WTC11 (cell line): ENCODE data around the gene MEGF8. TPM values are rescaled to one million over a fixed set of nuclear protein-coding genes. Genes with fewer than 3 reads are reported as not detected.

Experiments used
- ATAC-seq: fragments of 200-7000 bp; cut with Tn5 transposase; 2 replicates; pipeline ENCODE4 v1.10.0; 2021; ENCODE audit warnings: mild to moderate bottlenecking, moderate library complexity
- CTCF ChIA-PET: fragments of 300-600 bp; sonication (Branson Sonifier 250); formaldehyde crosslinking; loops from one replicate; lab custom pipeline; 2021; ENCODE audit warnings: antibody characterized with exemption; lab: Charles Lee
- POLR2A ChIA-PET: fragments of 350-600 bp; sonication (Branson Sonifier 250); formaldehyde crosslinking; loops from one replicate; lab custom pipeline; 2021; ENCODE audit warnings: antibody characterized with exemption; lab: Charles Lee
- DNase-seq: peaks from one replicate; pipeline ENCODE4 v3.0.0; 2021; ENCODE audit warnings: low spot score
- H3K27ac Mint-ChIP-seq: 2 replicates; pipeline ENCODE4 v1.8.0; 2021; ENCODE audit warnings: mixed read lengths
- H3K27me3 Mint-ChIP-seq: 2 replicates; pipeline ENCODE4 v1.8.0; 2021; ENCODE audit warnings: low read depth, mild to moderate bottlenecking, moderate library complexity, mixed read lengths
- H3K36me3 Mint-ChIP-seq: 2 replicates; pipeline ENCODE4 v1.8.0; 2021; ENCODE audit warnings: mixed read lengths
- H3K4me1 Mint-ChIP-seq: 2 replicates; pipeline ENCODE4 v1.8.0; 2022; ENCODE audit warnings: mixed read lengths
- H3K4me3 Mint-ChIP-seq: 2 replicates; pipeline ENCODE4 v1.8.0; 2021; ENCODE audit warnings: mild to moderate bottlenecking, moderate library complexity, mixed read lengths
- H3K9me3 Mint-ChIP-seq: 2 replicates; pipeline ENCODE4 v1.8.0; 2021; ENCODE audit warnings: mixed read lengths
- CBFB ChIP-seq: sonication (generic); formaldehyde crosslinking; IDR thresholded peaks from 2 replicates; pipeline ENCODE4 v1.8.1; 2022; ENCODE audit warnings: mild to moderate bottlenecking, low read depth, missing genetic modification reagents
- GABPB1 ChIP-seq: sonication (generic); formaldehyde crosslinking; IDR thresholded peaks from 2 replicates; pipeline ENCODE4 v1.8.1; 2023; ENCODE audit warnings: mild to moderate bottlenecking, missing genetic modification reagents
- HMGA2 ChIP-seq: fragments of 250-450 bp; sonication (Bioruptor Pico); IDR thresholded peaks from 2 replicates; pipeline ENCODE4 v1.4.0; 2021; ENCODE audit warnings: mild to moderate bottlenecking, moderate library complexity
- KAT7 ChIP-seq: sonication (generic); formaldehyde crosslinking; IDR thresholded peaks from 2 replicates; pipeline ENCODE4 v1.8.1; 2023; ENCODE audit warnings: missing genetic modification reagents, mild to moderate bottlenecking, borderline replicate concordance
- NFYB ChIP-seq: sonication (generic); formaldehyde crosslinking; conservative IDR thresholded peaks from 2 replicates; pipeline ENCODE4 v1.8.0; 2022; ENCODE audit warnings: low read depth, missing genetic modification reagents
- NR1H2 ChIP-seq: sonication (generic); formaldehyde crosslinking; IDR thresholded peaks from 2 replicates; pipeline ENCODE4 v1.9.0; 2021; ENCODE audit warnings: mild to moderate bottlenecking, moderate library complexity, missing genetic modification reagents
- TP53 ChIP-seq: sonication (generic); formaldehyde crosslinking; IDR thresholded peaks from 2 replicates; pipeline ENCODE4 v1.8.1; 2023; ENCODE audit warnings: mild to moderate bottlenecking, missing genetic modification reagents
- ZNF219 ChIP-seq: sonication (generic); formaldehyde crosslinking; IDR thresholded peaks from 2 replicates; pipeline ENCODE4 v1.8.0; 2023; ENCODE audit warnings: missing genetic modification reagents, mild to moderate bottlenecking, borderline replicate concordance
- ZNF232 ChIP-seq: sonication (generic); formaldehyde crosslinking; IDR thresholded peaks from 2 replicates; pipeline ENCODE4 v1.8.0; 2022; ENCODE audit warnings: mild to moderate bottlenecking, missing genetic modification reagents
- ZNF416 ChIP-seq: fragments of 250-450 bp; sonication (Bioruptor Pico); IDR thresholded peaks from 2 replicates; pipeline ENCODE4 v1.9.0; 2021; ENCODE audit warnings: mild to moderate bottlenecking, inconsistent platforms
- ZNF671 ChIP-seq: fragments of 250-450 bp; sonication (Bioruptor Pico); IDR thresholded peaks from 2 replicates; pipeline ENCODE4 v1.8.0; 2021; ENCODE audit warnings: mild to moderate bottlenecking
- total RNA-seq: library from RNA; stranded (reverse); gene quantifications from 3 replicates; pipeline ENCODE4 v1.2.3, GENCODE V29; 2021
- TF ChIP-seq, protein P1 (sequence below): sonication (generic); formaldehyde crosslinking; IDR thresholded peaks from 2 replicates; pipeline ENCODE4 v1.8.1; 2023; ENCODE audit warnings: mild to moderate bottlenecking, missing genetic modification reagents
- TF ChIP-seq, protein P2 (sequence below): sonication (generic); formaldehyde crosslinking; IDR thresholded peaks from 2 replicates; pipeline ENCODE4 v1.8.1; 2022; ENCODE audit warnings: missing genetic modification reagents, borderline replicate concordance
- TF ChIP-seq, protein P3 (sequence below): sonication (generic); formaldehyde crosslinking; IDR thresholded peaks from 2 replicates; pipeline ENCODE4 v1.8.0; 2023; ENCODE audit warnings: mild to moderate bottlenecking, missing genetic modification reagents
- TF ChIP-seq, protein P4 (sequence below): sonication (generic); formaldehyde crosslinking; IDR thresholded peaks from 2 replicates; pipeline ENCODE4 v1.8.1; 2023; ENCODE audit warnings: mild to moderate bottlenecking, missing genetic modification reagents, moderate library complexity
- TF ChIP-seq, protein P5 (sequence below): sonication (generic); formaldehyde crosslinking; IDR thresholded peaks from 2 replicates; pipeline ENCODE4 v1.8.1; 2022; ENCODE audit warnings: low read depth, missing genetic modification reagents, borderline replicate concordance
- TF ChIP-seq, protein P6 (sequence below): fragments of 250-450 bp; sonication (Bioruptor Pico); IDR thresholded peaks from 2 replicates; pipeline ENCODE4 v2.1.2; 2022; ENCODE audit warnings: mild to moderate bottlenecking, moderate library complexity
- TF ChIP-seq, protein P7 (sequence below): sonication (generic); formaldehyde crosslinking; IDR thresholded peaks from 2 replicates; pipeline ENCODE4 v1.8.0; 2023; ENCODE audit warnings: missing genetic modification reagents
- TF ChIP-seq, protein P8 (sequence below): sonication (generic); formaldehyde crosslinking; IDR thresholded peaks from 2 replicates; pipeline ENCODE4 v1.8.1; 2022; ENCODE audit warnings: mild to moderate bottlenecking, missing genetic modification reagents, moderate library complexity, borderline replicate concordance
- TF ChIP-seq, protein P9 (sequence below): sonication (generic); formaldehyde crosslinking; IDR thresholded peaks from 2 replicates; pipeline ENCODE4 v1.8.0; 2022; ENCODE audit warnings: mild to moderate bottlenecking, missing genetic modification reagents
- TF ChIP-seq, protein P10 (sequence below): sonication (generic); formaldehyde crosslinking; IDR thresholded peaks from 2 replicates; pipeline ENCODE4 v1.8.1; 2022; ENCODE audit warnings: mild to moderate bottlenecking, moderate library complexity, missing genetic modification reagents

Gene MEGF8
- total RNA-seq, 1 experiment from 2014 or later = 42.1 TPM

DNA sequence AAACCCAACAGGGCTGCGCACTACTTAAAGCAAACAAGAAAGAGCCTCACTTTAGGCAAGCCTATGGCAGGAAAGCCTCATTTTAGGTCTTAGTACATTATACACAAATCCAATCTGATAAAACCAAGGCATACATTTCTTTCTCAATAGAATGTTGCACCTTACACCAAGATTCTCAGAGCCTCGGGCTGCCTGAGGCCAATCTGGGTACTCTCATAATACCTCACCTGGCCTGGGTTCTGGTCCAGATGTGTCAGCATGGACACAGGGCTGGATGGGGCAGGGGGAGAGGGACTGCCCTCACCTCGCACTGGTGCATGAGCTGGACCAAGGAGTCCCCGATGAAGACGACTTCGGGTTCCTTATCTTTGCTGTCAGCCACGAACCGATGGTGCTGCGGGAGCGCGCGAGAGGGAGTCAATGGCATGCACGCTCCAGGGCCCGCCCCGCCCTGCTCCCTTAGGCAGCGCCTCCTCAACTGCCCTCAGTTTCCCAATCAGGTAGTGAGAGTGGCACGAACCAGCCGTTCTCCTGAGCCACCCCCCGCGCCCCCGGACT is 23.7 kb upstream of the MEGF8 start, which contains the start of gene PRR19:
Gene PRR19 (plus strand): TSS at position 487 of the 558 bp plus-strand sequence. CDS start 7,453 bp downstream, outside the sequence.
- no peaks in the 10 kb centered on the region; the same call in none of the 2 replicates for H3K27me3 Mint-ChIP-seq
- TF ChIP-seq, protein P1, sequence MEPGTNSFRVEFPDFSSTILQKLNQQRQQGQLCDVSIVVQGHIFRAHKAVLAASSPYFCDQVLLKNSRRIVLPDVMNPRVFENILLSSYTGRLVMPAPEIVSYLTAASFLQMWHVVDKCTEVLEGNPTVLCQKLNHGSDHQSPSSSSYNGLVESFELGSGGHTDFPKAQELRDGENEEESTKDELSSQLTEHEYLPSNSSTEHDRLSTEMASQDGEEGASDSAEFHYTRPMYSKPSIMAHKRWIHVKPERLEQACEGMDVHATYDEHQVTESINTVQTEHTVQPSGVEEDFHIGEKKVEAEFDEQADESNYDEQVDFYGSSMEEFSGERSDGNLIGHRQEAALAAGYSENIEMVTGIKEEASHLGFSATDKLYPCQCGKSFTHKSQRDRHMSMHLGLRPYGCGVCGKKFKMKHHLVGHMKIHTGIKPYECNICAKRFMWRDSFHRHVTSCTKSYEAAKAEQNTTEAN (CRISPR knock-in tag) = no peak
- TF ChIP-seq GABPB1 (CRISPR knock-in tag) = no peak
- no peak for TF ChIP-seq NFYB
- TF ChIP-seq TP53 (CRISPR knock-in tag) = 0 out of 2 replicates have a peak, but pooled peaks have one; percentile 68
- TF ChIP-seq, protein P2, sequence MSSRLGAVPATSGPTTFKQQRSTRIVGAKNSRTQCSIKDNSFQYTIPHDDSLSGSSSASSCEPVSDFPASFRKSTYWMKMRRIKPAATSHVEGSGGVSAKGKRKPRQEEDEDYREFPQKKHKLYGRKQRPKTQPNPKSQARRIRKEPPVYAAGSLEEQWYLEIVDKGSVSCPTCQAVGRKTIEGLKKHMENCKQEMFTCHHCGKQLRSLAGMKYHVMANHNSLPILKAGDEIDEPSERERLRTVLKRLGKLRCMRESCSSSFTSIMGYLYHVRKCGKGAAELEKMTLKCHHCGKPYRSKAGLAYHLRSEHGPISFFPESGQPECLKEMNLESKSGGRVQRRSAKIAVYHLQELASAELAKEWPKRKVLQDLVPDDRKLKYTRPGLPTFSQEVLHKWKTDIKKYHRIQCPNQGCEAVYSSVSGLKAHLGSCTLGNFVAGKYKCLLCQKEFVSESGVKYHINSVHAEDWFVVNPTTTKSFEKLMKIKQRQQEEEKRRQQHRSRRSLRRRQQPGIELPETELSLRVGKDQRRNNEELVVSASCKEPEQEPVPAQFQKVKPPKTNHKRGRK (CRISPR knock-in tag) = no peak
- TF ChIP-seq, protein P3, sequence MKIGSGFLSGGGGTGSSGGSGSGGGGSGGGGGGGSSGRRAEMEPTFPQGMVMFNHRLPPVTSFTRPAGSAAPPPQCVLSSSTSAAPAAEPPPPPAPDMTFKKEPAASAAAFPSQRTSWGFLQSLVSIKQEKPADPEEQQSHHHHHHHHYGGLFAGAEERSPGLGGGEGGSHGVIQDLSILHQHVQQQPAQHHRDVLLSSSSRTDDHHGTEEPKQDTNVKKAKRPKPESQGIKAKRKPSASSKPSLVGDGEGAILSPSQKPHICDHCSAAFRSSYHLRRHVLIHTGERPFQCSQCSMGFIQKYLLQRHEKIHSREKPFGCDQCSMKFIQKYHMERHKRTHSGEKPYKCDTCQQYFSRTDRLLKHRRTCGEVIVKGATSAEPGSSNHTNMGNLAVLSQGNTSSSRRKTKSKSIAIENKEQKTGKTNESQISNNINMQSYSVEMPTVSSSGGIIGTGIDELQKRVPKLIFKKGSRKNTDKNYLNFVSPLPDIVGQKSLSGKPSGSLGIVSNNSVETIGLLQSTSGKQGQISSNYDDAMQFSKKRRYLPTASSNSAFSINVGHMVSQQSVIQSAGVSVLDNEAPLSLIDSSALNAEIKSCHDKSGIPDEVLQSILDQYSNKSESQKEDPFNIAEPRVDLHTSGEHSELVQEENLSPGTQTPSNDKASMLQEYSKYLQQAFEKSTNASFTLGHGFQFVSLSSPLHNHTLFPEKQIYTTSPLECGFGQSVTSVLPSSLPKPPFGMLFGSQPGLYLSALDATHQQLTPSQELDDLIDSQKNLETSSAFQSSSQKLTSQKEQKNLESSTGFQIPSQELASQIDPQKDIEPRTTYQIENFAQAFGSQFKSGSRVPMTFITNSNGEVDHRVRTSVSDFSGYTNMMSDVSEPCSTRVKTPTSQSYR (CRISPR knock-in tag) = no peak
- no peak for TF ChIP-seq NR1H2
- TF ChIP-seq, all 79 proteins: peak for 1
- peaks cover 23% of the 10 kb centered on the region for H3K4me1 Mint-ChIP-seq
- H3K4me3 Mint-ChIP-seq = peak within 1 kb of the TSS; percentile 88
- DNase-seq (no peak), ATAC-seq (peak; percentile 44)
- ChIA-PET POLR2A (interaction anchor here (0.5 to 1.2 kb wide), 3 partner anchors 12 to 54 kb away, joined by 3 to 7 read pairs (median 3); partner anchors contain the start of gene TMEM145), CTCF (interaction anchor here (0.6 to 1.7 kb wide), 7 partner anchors 9 to 414 kb away, joined by 3 to 9 read pairs (median 4); partner anchors contain the start of gene TMEM145)
- peak within 1 kb of the TSS; percentile 56; the same call in 1 of the 2 replicates for H3K27ac Mint-ChIP-seq
- H3K9me3 Mint-ChIP-seq = no peaks in the 10 kb centered on the region
- H3K36me3 Mint-ChIP-seq = peaks cover 14% of the 10 kb centered on the region

DNA sequence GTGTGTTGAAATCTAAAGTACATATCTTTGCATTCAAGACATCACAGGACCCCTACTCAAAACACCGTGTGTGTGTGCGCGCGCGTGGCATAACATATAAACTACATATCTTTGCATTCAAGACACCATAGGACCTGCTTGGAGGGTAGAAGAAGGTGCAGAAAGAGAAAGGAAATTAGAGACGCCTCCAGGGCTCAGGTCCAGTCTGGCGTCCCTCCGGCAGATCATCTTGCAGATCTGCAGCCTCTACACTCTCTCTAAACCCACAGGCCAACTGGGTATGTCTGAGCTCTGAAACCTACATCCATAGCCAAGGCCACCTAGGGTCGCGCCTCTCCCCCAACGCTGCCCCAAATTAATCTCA is 22.4 kb upstream of the MEGF8 start:
- no peak for DNase-seq
- H3K4me3 Mint-ChIP-seq = peak overlapping the region; percentile 88
- no peak for TF ChIP-seq ZNF416 (CRISPR knock-in tag)
- TF ChIP-seq ZNF232 (CRISPR knock-in tag) = no peak
- no peak for TF ChIP-seq HMGA2
- TF ChIP-seq, protein P4, sequence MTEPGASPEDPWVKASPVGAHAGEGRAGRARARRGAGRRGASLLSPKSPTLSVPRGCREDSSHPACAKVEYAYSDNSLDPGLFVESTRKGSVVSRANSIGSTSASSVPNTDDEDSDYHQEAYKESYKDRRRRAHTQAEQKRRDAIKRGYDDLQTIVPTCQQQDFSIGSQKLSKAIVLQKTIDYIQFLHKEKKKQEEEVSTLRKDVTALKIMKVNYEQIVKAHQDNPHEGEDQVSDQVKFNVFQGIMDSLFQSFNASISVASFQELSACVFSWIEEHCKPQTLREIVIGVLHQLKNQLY (CRISPR knock-in tag) = no peak
- no peak for TF ChIP-seq ZNF219 (CRISPR knock-in tag)
- TF ChIP-seq, protein P5, sequence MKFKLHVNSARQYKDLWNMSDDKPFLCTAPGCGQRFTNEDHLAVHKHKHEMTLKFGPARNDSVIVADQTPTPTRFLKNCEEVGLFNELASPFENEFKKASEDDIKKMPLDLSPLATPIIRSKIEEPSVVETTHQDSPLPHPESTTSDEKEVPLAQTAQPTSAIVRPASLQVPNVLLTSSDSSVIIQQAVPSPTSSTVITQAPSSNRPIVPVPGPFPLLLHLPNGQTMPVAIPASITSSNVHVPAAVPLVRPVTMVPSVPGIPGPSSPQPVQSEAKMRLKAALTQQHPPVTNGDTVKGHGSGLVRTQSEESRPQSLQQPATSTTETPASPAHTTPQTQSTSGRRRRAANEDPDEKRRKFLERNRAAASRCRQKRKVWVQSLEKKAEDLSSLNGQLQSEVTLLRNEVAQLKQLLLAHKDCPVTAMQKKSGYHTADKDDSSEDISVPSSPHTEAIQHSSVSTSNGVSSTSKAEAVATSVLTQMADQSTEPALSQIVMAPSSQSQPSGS = no peak
- TF ChIP-seq KAT7 (CRISPR knock-in tag) = no peak
- TF ChIP-seq CBFB = no peak
- no peak for TF ChIP-seq ZNF671 (CRISPR knock-in tag)
- TF ChIP-seq, protein P6, sequence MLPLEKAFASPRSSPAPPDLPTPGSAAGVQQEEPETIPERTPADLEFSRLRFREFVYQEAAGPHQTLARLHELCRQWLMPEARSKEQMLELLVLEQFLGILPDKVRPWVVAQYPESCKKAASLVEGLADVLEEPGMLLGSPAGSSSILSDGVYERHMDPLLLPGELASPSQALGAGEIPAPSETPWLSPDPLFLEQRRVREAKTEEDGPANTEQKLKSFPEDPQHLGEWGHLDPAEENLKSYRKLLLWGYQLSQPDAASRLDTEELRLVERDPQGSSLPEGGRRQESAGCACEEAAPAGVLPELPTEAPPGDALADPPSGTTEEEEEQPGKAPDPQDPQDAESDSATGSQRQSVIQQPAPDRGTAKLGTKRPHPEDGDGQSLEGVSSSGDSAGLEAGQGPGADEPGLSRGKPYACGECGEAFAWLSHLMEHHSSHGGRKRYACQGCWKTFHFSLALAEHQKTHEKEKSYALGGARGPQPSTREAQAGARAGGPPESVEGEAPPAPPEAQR (CRISPR knock-in tag) = no peak
- TF ChIP-seq, protein P7, sequence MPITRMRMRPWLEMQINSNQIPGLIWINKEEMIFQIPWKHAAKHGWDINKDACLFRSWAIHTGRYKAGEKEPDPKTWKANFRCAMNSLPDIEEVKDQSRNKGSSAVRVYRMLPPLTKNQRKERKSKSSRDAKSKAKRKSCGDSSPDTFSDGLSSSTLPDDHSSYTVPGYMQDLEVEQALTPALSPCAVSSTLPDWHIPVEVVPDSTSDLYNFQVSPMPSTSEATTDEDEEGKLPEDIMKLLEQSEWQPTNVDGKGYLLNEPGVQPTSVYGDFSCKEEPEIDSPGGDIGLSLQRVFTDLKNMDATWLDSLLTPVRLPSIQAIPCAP = no peak
- TF ChIP-seq, protein P8, sequence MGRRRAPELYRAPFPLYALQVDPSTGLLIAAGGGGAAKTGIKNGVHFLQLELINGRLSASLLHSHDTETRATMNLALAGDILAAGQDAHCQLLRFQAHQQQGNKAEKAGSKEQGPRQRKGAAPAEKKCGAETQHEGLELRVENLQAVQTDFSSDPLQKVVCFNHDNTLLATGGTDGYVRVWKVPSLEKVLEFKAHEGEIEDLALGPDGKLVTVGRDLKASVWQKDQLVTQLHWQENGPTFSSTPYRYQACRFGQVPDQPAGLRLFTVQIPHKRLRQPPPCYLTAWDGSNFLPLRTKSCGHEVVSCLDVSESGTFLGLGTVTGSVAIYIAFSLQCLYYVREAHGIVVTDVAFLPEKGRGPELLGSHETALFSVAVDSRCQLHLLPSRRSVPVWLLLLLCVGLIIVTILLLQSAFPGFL = no peak
- TF ChIP-seq, protein P9, sequence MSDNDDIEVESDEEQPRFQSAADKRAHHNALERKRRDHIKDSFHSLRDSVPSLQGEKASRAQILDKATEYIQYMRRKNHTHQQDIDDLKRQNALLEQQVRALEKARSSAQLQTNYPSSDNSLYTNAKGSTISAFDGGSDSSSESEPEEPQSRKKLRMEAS (CRISPR knock-in tag) = no peak
- TF ChIP-seq, protein P10, sequence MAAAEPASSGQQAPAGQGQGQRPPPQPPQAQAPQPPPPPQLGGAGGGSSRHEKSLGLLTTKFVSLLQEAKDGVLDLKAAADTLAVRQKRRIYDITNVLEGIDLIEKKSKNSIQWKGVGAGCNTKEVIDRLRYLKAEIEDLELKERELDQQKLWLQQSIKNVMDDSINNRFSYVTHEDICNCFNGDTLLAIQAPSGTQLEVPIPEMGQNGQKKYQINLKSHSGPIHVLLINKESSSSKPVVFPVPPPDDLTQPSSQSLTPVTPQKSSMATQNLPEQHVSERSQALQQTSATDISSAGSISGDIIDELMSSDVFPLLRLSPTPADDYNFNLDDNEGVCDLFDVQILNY (CRISPR knock-in tag) = no peak
- TF ChIP-seq, all 79 proteins: peak for 0
- Mint-ChIP-seq H3K27ac (peak overlapping the region; percentile 39; the same call in 1 of the 2 replicates), H3K36me3 (peaks cover 9% of the 10 kb centered on the region), H3K4me1 (peaks cover 27% of the 10 kb centered on the region), H3K27me3 (no peaks in the 10 kb centered on the region; the same call in none of the 2 replicates), H3K9me3 (no peaks in the 10 kb centered on the region)
- ChIA-PET CTCF (interaction anchor here (0.5 to 1.7 kb wide), 2 partner anchors 23 to 38 kb away, joined by 4 to 9 read pairs; no protein-coding TSS in a partner anchor), POLR2A (interaction anchor here (0.8 to 1.2 kb wide), 2 partner anchors 10 to 94 kb away, joined by 3 read pairs; partner anchors contain the start of gene TMEM145)
- no peak for ATAC-seq
